SK-N-SH (cell line): Measurements from ENCODE around the gene CYFIP1. TPM values are rescaled to one million over a fixed set of nuclear protein-coding genes. Genes with fewer than 3 reads are reported as not detected.

Source experiments
- CTCF ChIA-PET: fragments of 300-600, 350-600 bp; formaldehyde crosslinking; extraction: SDS; loops from one replicate; lab custom pipeline; 2021; lab: Yijun Ruan, JAX
- POLR2A ChIA-PET: fragments of 350-600 bp; sonication (Branson Sonifier 250); formaldehyde crosslinking; extraction: SDS; loops from one replicate; lab custom pipeline; 2020; ENCODE audit warnings: antibody characterized with exemption, inconsistent platforms; lab: Yijun Ruan, JAX
- DNase-seq: peaks from one replicate; pipeline ENCODE4 v3.0.0; 2012
- H2AFZ ChIP-seq: fragments of 200-600 bp; sonication (generic); 2 replicates; pipeline ENCODE4 v1.8.1; 2016; ENCODE audit warnings: antibody characterized with exemption, mild to moderate bottlenecking, low read depth
- H3F3A ChIP-seq: fragments of 200-600 bp; sonication (generic); replicated peaks from 2 replicates; pipeline ENCODE3; 2016; ENCODE audit warnings: antibody characterized with exemption, mild to moderate bottlenecking; ENCODE audit not compliant: insufficient read depth
- H3K27ac ChIP-seq, 2 experiments: fragments of 200-500 bp in 1 of 2; fragments of 200-600 bp in 1 of 2; sonication (Bioruptor generic) in 1 of 2; sonication (generic), shearing (Covaris generic) in 1 of 2; 2 replicates each; pipeline versions ENCODE4 v1.5.1 to v1.6.1; 2014 to 2016; ENCODE audit warnings: low read depth in 2 of 2, inconsistent platforms in 1 of 2, low read length in 1 of 2, mild to moderate bottlenecking in 1 of 2, mixed read lengths in 1 of 2
- H3K27me3 ChIP-seq: fragments of 200-600 bp; sonication (generic), shearing (Covaris generic); 2 replicates; pipeline ENCODE4 v1.6.1; 2016; ENCODE audit warnings: mixed run types; ENCODE audit not compliant: insufficient read depth
- H3K36me3 ChIP-seq, 2 experiments: fragments of 200-500 bp in 1 of 2; fragments of 200-600 bp in 1 of 2; sonication (Bioruptor generic) in 1 of 2; sonication (generic) in 1 of 2; replicated peaks in 1 of 2; 2 replicates each; pipeline versions ENCODE3 to v1.5.1; 2014 to 2016; ENCODE audit warnings: low read length in 1 of 2, mild to moderate bottlenecking in 1 of 2; ENCODE audit not compliant: insufficient read depth in 2 of 2, control insufficient read depth in 1 of 2
- H3K4me1 ChIP-seq, 2 experiments: fragments of 200-500 bp in 1 of 2; fragments of 200-600 bp in 1 of 2; sonication (Bioruptor generic) in 1 of 2; sonication (generic), shearing (Covaris generic) in 1 of 2; 2 replicates each; pipeline versions ENCODE4 v1.5.1 to v1.6.1; 2014 to 2016; ENCODE audit warnings: low read depth in 1 of 2, low read length in 1 of 2, mixed run types in 1 of 2; ENCODE audit not compliant: insufficient read depth in 2 of 2, control insufficient read depth in 1 of 2
- H3K4me2 ChIP-seq: fragments of 200-600 bp; sonication (generic), shearing (Covaris generic); 2 replicates; pipeline ENCODE4 v1.6.1; 2017; ENCODE audit warnings: mixed run types
- H3K4me3 ChIP-seq, 2 experiments: fragments of 200-500 bp in 1 of 2; fragments of 200-600 bp in 1 of 2; sonication (Bioruptor generic) in 1 of 2; sonication (generic), shearing (Covaris generic) in 1 of 2; 2 replicates each; pipeline versions ENCODE4 v1.5.1 to v1.8.1; 2014 to 2016; ENCODE audit warnings: low read depth in 2 of 2, inconsistent platforms in 1 of 2, low read length in 1 of 2, mild to moderate bottlenecking in 1 of 2, mixed read lengths in 1 of 2, moderate library complexity in 1 of 2
- H3K79me2 ChIP-seq: fragments of 200-600 bp; sonication (generic); 2 replicates; pipeline ENCODE4 v1.8.1; 2017; ENCODE audit warnings: mild to moderate bottlenecking; ENCODE audit not compliant: insufficient read depth
- H3K9ac ChIP-seq: fragments of 200-600 bp; sonication (generic); 2 replicates; pipeline ENCODE4 v1.6.1; 2017; ENCODE audit warnings: mixed run types
- H3K9me2 ChIP-seq: fragments of 200-600 bp; sonication (generic); 2 replicates; pipeline ENCODE4 v1.6.1; 2017; ENCODE audit warnings: mixed run types
- H3K9me3 ChIP-seq: fragments of 200-600 bp; sonication (generic); 2 replicates; pipeline ENCODE4 v1.6.1; 2017; ENCODE audit warnings: mixed run types, mild to moderate bottlenecking, moderate library complexity
- H4K20me1 ChIP-seq: fragments of 200-600 bp; sonication (generic); 2 replicates; pipeline ENCODE4 v1.6.1; 2017; ENCODE audit warnings: mild to moderate bottlenecking, mixed run types; ENCODE audit not compliant: insufficient read depth
- EZH2phosphoT487 ChIP-seq: fragments of 200-600 bp; sonication (generic); IDR thresholded peaks from 2 replicates; pipeline ENCODE4 v1.6.1; 2017; ENCODE audit warnings: low read depth, mixed run types, mild to moderate bottlenecking, antibody characterized with exemption, moderate library complexity, borderline replicate concordance
- GATA2 ChIP-seq: sonication (generic); formaldehyde crosslinking; IDR thresholded peaks from 2 replicates; pipeline ENCODE4 v1.5.0; 2020; ENCODE audit warnings: mild to moderate bottlenecking, missing genetic modification reagents
- NFIC ChIP-seq: IDR thresholded peaks from 2 replicates; pipeline ENCODE4 v1.4.0; 2012; ENCODE audit warnings: borderline replicate concordance
- NRF1 ChIP-seq: IDR thresholded peaks from 2 replicates; pipeline ENCODE4 v1.6.1; 2012; ENCODE audit warnings: low read depth, mild to moderate bottlenecking, low read length
- POLR2AphosphoS5 ChIP-seq: IDR thresholded peaks from 2 replicates; pipeline ENCODE4 v1.6.1; 2012; ENCODE audit warnings: low read depth, low read length
- RAD21 ChIP-seq: IDR thresholded peaks from 2 replicates; pipeline ENCODE4 v1.6.1; 2012; ENCODE audit warnings: mild to moderate bottlenecking, low read length
- SIN3A ChIP-seq: IDR thresholded peaks from 2 replicates; pipeline ENCODE4 v1.6.1; 2012; ENCODE audit warnings: low read depth, mild to moderate bottlenecking, low read length, moderate library complexity, borderline replicate concordance
- TAF1 ChIP-seq: IDR thresholded peaks from 2 replicates; pipeline ENCODE4 v1.6.1; 2012; ENCODE audit warnings: low read depth, mild to moderate bottlenecking, low read length, moderate library complexity, borderline replicate concordance
- WGBS: methylation state at CpG from one replicate; pipeline ENCODE4 v1.1.6; 2017; ENCODE audit warnings: low lambda C conversion rate; 5-methylcytosine and 5-hydroxymethylcytosine counted together
- polyA plus RNA-seq, 3 experiments: library from polyadenylated mRNA; depleted of rRNA; stranded (reverse); fragments of >200 nt; gene quantifications; 2 replicates each; pipeline ENCODE4 v1.2.3, GENCODE V29; 2012
- TF ChIP-seq, protein P1 (sequence below): fragments of 150-350 bp; IDR thresholded peaks from 2 replicates; pipeline ENCODE4 v1.6.1; 2017; ENCODE audit warnings: antibody characterized with exemption, low read length, low read depth, borderline replicate concordance
- TF ChIP-seq, protein P2 (sequence below): fragments of 150-350 bp; IDR thresholded peaks from 2 replicates; pipeline ENCODE4 v1.6.1; 2016; ENCODE audit warnings: mild to moderate bottlenecking, low read depth, low read length

The CYFIP1 gene
- polyA plus RNA-seq, 1 of the 3 experiments (the other 2 are of a cell fraction), result 53.4 TPM

DNA sequence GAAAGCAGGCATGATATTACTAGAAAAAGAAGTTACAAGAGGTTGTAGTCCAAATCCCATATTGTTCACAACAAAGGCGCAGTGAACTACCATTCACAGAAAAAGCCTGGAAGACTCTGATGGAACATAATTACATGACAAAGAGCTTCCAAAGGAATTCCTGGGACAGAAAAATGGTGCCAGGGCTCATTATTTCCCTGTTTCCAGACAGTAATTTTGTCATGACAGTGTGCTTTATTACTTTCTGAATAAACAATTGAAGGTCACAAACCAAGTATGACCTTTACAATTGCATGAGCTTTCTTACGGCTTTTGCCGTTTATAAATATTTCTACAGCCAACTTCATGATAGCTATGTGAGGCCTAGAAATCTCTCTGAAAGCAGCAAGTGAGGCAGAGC, 61.0 kb downstream of the CYFIP1 start:
- no peak overlapping the region for H2AFZ ChIP-seq
- no peak overlapping the region for H3K9ac ChIP-seq
- no peak for TF ChIP-seq GATA2 (CRISPR knock-in tag)
- TF ChIP-seq NRF1, result no peak
- H3K27me3 ChIP-seq, result no peaks in the 10 kb centered on the region
- peaks cover 12 to 38% of the 10 kb centered on the region in 2 experiments for H3K36me3 ChIP-seq
- no peaks in the 10 kb centered on the region for H4K20me1 ChIP-seq
- POLR2A ChIA-PET, result no interaction called here
- DNase-seq, result no peak
- no peak overlapping the region for H3K4me3 ChIP-seq
- no peak overlapping the region for H3K4me2 ChIP-seq
- CTCF ChIA-PET, result no interaction called here
- no peak overlapping the region for H3K27ac ChIP-seq
- no peaks in the 10 kb centered on the region for H3K79me2 ChIP-seq
- no peaks in the 10 kb centered on the region for H3F3A ChIP-seq
- H3K9me3 ChIP-seq, result no peaks in the 10 kb centered on the region
- 92% methylated on average over 3 of the region's 3 CpGs for WGBS
- H3K9me2 ChIP-seq, result no peaks in the 10 kb centered on the region
- no peaks in the 10 kb centered on the region for H3K4me1 ChIP-seq

DNA sequence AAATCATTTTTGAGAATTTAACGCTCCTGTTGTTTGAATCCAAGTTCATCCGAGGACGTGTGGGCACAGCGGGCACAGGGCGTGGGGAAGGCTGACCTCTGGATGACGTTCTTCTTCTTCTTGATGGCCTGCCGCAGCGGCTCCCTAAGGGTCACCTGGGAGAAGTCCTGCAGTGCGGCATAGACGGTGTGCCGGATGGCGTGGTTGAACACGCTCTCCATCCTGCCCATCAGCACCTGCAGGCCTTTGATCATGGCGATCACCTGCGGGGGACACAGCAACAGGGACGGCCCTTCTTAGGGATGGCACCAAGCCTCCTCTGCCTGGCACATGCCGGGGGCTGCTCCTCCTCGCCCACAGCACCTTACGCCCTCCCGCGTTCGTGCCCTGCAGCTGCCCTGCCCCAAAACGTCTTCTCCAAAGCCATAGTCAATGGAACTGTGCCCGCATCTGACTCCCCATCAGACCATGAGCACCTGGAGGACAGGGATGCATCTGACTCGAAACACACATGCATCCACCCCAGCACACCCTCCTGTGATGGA, 61.5 kb downstream of the CYFIP1 start:
- no peaks in the 10 kb centered on the region for H3K4me1 ChIP-seq
- 98% methylated on average over 25 of the region's 25 CpGs for WGBS
- no peak overlapping the region for H3K4me3 ChIP-seq
- H3K9ac ChIP-seq, result no peak overlapping the region
- H4K20me1 ChIP-seq, result no peaks in the 10 kb centered on the region
- H3K4me2 ChIP-seq, result no peak overlapping the region
- peaks cover 10 to 42% of the 10 kb centered on the region in 2 experiments for H3K36me3 ChIP-seq
- no peaks in the 10 kb centered on the region for H3K27me3 ChIP-seq
- H3K79me2 ChIP-seq, result no peaks in the 10 kb centered on the region
- H2AFZ ChIP-seq, result no peak overlapping the region
- no peaks in the 10 kb centered on the region for H3F3A ChIP-seq
- TF ChIP-seq NFIC, result no peak
- no peak for TF ChIP-seq POLR2AphosphoS5
- TF ChIP-seq, protein P1, sequence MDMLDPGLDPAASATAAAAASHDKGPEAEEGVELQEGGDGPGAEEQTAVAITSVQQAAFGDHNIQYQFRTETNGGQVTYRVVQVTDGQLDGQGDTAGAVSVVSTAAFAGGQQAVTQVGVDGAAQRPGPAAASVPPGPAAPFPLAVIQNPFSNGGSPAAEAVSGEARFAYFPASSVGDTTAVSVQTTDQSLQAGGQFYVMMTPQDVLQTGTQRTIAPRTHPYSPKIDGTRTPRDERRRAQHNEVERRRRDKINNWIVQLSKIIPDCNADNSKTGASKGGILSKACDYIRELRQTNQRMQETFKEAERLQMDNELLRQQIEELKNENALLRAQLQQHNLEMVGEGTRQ, result no peak
- TF ChIP-seq, protein P2, sequence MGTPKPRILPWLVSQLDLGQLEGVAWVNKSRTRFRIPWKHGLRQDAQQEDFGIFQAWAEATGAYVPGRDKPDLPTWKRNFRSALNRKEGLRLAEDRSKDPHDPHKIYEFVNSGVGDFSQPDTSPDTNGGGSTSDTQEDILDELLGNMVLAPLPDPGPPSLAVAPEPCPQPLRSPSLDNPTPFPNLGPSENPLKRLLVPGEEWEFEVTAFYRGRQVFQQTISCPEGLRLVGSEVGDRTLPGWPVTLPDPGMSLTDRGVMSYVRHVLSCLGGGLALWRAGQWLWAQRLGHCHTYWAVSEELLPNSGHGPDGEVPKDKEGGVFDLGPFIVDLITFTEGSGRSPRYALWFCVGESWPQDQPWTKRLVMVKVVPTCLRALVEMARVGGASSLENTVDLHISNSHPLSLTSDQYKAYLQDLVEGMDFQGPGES, result no peak
- TF ChIP-seq SIN3A, result no peak
- TF ChIP-seq EZH2phosphoT487, result no peak
- TF ChIP-seq TAF1, result no peak
- TF ChIP-seq RAD21, result no peak
- CTCF ChIA-PET, result no interaction called here
- H3K9me2 ChIP-seq, result no peaks in the 10 kb centered on the region
- no peaks in the 10 kb centered on the region for H3K9me3 ChIP-seq
- POLR2A ChIA-PET, result no interaction called here
- no peak overlapping the region for H3K27ac ChIP-seq
- DNase-seq, result no peak
